SU-DHL-6 (cell line): ENCODE measurements around the gene CD209.

ENCODE experiments used
- H2AFZ ChIP-seq: fragments of 200-600 bp; sonication (generic); 2 replicates; pipeline ENCODE4 v1.6.1; 2014; ENCODE audit warnings: low read depth, mild to moderate bottlenecking, moderate library complexity, mixed read lengths, antibody characterized with exemption, low read length; ENCODE audit not compliant: severe bottlenecking
- H3F3A ChIP-seq: fragments of 200-600 bp; shearing (Covaris generic); 2 replicates; pipeline ENCODE4 v1.6.0; 2016; ENCODE audit warnings: antibody characterized with exemption, mild to moderate bottlenecking; ENCODE audit not compliant: insufficient read depth
- H3K27ac ChIP-seq: fragments of 200-600 bp; sonication (generic); 2 replicates; pipeline ENCODE4 v1.5.1; 2016; ENCODE audit warnings: low read depth, mild to moderate bottlenecking, low read length, moderate library complexity, mixed read lengths
- H3K27me3 ChIP-seq: fragments of 200-600 bp; sonication (generic), shearing (Covaris generic); 2 replicates; pipeline ENCODE4 v1.6.0; 2014; ENCODE audit warnings: mild to moderate bottlenecking, low read length
- H3K36me3 ChIP-seq: fragments of 200-600 bp; sonication (generic); 2 replicates; pipeline ENCODE4 v1.6.1; 2014; ENCODE audit warnings: mild to moderate bottlenecking, low read length, mixed read lengths
- H3K4me2 ChIP-seq: fragments of 300-600, 200-600 bp; shearing (Covaris generic), sonication (generic); 2 replicates; pipeline ENCODE4 v1.6.0; 2014; ENCODE audit warnings: low read length, low read depth, mild to moderate bottlenecking; ENCODE audit not compliant: poor library complexity, severe bottlenecking
- H3K4me3 ChIP-seq: fragments of 200-600 bp; sonication (generic); 2 replicates; pipeline ENCODE4 v1.5.1; 2014; ENCODE audit warnings: antibody characterized with exemption, low read length, mild to moderate bottlenecking, mixed read lengths; ENCODE audit not compliant: insufficient read depth, poor library complexity, severe bottlenecking
- H3K79me2 ChIP-seq: fragments of 200-600 bp; sonication (generic); 2 replicates; pipeline ENCODE4 v1.6.1; 2014; ENCODE audit warnings: mild to moderate bottlenecking, low read length, moderate library complexity; ENCODE audit not compliant: insufficient read depth
- H3K9ac ChIP-seq: fragments of 200-600 bp; sonication (generic); 2 replicates; pipeline ENCODE4 v1.7.0; 2014; ENCODE audit warnings: mild to moderate bottlenecking, low read length
- H3K9me2 ChIP-seq: fragments of 200-600 bp; sonication (generic); replicated peaks from 2 replicates; pipeline ENCODE4 v1.6.1; 2014; ENCODE audit warnings: low read length; ENCODE audit not compliant: insufficient read depth
- H3K9me3 ChIP-seq: fragments of 200-600 bp; sonication (generic); 2 replicates; pipeline ENCODE4 v1.6.1; 2014; ENCODE audit warnings: low read length, mixed read lengths; ENCODE audit not compliant: insufficient read depth
- H4K20me1 ChIP-seq: fragments of 200-600 bp; sonication (generic); 2 replicates; pipeline ENCODE4 v1.6.1; 2014; ENCODE audit warnings: low read depth, mild to moderate bottlenecking, antibody characterized with exemption, low read length, moderate library complexity, mixed read lengths
- CTCF ChIP-seq: fragments of 200-600 bp; sonication (generic); IDR thresholded peaks from one replicate; pipeline ENCODE4 v1.5.1; 2017; ENCODE audit warnings: antibody characterized with exemption, mild to moderate bottlenecking, low read length, moderate library complexity; ENCODE audit not compliant: insufficient read depth, poor library complexity, severe bottlenecking
- EZH2phosphoT487 ChIP-seq: fragments of 200-600 bp; sonication (generic), shearing (Covaris generic); conservative IDR thresholded peaks from 2 replicates; pipeline ENCODE4 v1.6.1; 2018; ENCODE audit warnings: mild to moderate bottlenecking, antibody characterized with exemption, low read length, moderate library complexity, mixed read lengths

CD209 gene

GRCh38 chr19:7744199-7744786, 3.0 kb downstream of the CD209 start:
- H3K4me2 ChIP-seq: no peak overlapping the region
- H2AFZ ChIP-seq: no peak overlapping the region
- H3K9me3 ChIP-seq: no peaks in the 10 kb centered on the region
- no peaks in the 10 kb centered on the region for H3K9me2 ChIP-seq
- no peak for TF ChIP-seq EZH2phosphoT487
- no peak for TF ChIP-seq CTCF
- H3K4me3 ChIP-seq: no peak overlapping the region
- no peaks in the 10 kb centered on the region for H4K20me1 ChIP-seq
- no peaks in the 10 kb centered on the region for H3F3A ChIP-seq
- H3K9ac ChIP-seq: no peak overlapping the region
- no peaks in the 10 kb centered on the region for H3K27me3 ChIP-seq
- no peak overlapping the region for H3K27ac ChIP-seq
- H3K36me3 ChIP-seq: no peaks in the 10 kb centered on the region
- H3K79me2 ChIP-seq: no peaks in the 10 kb centered on the region

- Histone ChIP-seq H3K9me3 (no peaks in the 10 kb centered on the region), H3K4me3 (no peak overlapping the region), H3K27me3 (no peaks in the 10 kb centered on the region), H4K20me1 (no peaks in the 10 kb centered on the region), H3K9me2 (no peaks in the 10 kb centered on the region), H3K4me2 (no peak overlapping the region), H3K79me2 (no peaks in the 10 kb centered on the region), H3F3A (no peaks in the 10 kb centered on the region), H3K36me3 (no peaks in the 10 kb centered on the region), H2AFZ (no peak overlapping the region), H3K9ac (no peak overlapping the region), H3K27ac (no peak overlapping the region)
- TF ChIP-seq CTCF (no peak), EZH2phosphoT487 (no peak)
Measured at GRCh38 chr19:7743425-7743841, 3.9 kb downstream of the CD209 start.

- H3K79me2 ChIP-seq: no peaks in the 10 kb centered on the region
- H3K9ac ChIP-seq: no peak overlapping the region
- no peaks in the 10 kb centered on the region for H3K9me2 ChIP-seq
- no peaks in the 10 kb centered on the region for H4K20me1 ChIP-seq
- TF ChIP-seq CTCF (no peak), EZH2phosphoT487 (no peak)
- H3F3A ChIP-seq: no peaks in the 10 kb centered on the region
- H3K4me3 ChIP-seq: no peak overlapping the region
- H3K27me3 ChIP-seq: no peaks in the 10 kb centered on the region
- no peaks in the 10 kb centered on the region for H3K36me3 ChIP-seq
- H3K9me3 ChIP-seq: no peaks in the 10 kb centered on the region
- no peak overlapping the region for H2AFZ ChIP-seq
- H3K4me2 ChIP-seq: no peak overlapping the region
- no peak overlapping the region for H3K27ac ChIP-seq
Measured at GRCh38 chr19:7742991-7743390, 4.3 kb downstream of the CD209 start.

GRCh38 chr19:7742575-7742974, 4.8 kb downstream of the CD209 start:
- Histone ChIP-seq H3K4me2 (no peak overlapping the region), H3K27me3 (no peaks in the 10 kb centered on the region)

More at GRCh38 chr19:7742575-7742974, 4.8 kb downstream of the CD209 start:
- Histone ChIP-seq H3K9me2 (no peaks in the 10 kb centered on the region), H3K27ac (no peak overlapping the region), H3F3A (no peaks in the 10 kb centered on the region), H3K79me2 (no peaks in the 10 kb centered on the region), H3K9ac (no peak overlapping the region), H3K9me3 (no peaks in the 10 kb centered on the region), H3K36me3 (no peaks in the 10 kb centered on the region), H3K4me3 (no peak overlapping the region), H4K20me1 (no peaks in the 10 kb centered on the region), H2AFZ (no peak overlapping the region)
- TF ChIP-seq CTCF (no peak), EZH2phosphoT487 (no peak)
